ENCODE measurements around the gene SUMF1.

The SUMF1 gene

DNA sequence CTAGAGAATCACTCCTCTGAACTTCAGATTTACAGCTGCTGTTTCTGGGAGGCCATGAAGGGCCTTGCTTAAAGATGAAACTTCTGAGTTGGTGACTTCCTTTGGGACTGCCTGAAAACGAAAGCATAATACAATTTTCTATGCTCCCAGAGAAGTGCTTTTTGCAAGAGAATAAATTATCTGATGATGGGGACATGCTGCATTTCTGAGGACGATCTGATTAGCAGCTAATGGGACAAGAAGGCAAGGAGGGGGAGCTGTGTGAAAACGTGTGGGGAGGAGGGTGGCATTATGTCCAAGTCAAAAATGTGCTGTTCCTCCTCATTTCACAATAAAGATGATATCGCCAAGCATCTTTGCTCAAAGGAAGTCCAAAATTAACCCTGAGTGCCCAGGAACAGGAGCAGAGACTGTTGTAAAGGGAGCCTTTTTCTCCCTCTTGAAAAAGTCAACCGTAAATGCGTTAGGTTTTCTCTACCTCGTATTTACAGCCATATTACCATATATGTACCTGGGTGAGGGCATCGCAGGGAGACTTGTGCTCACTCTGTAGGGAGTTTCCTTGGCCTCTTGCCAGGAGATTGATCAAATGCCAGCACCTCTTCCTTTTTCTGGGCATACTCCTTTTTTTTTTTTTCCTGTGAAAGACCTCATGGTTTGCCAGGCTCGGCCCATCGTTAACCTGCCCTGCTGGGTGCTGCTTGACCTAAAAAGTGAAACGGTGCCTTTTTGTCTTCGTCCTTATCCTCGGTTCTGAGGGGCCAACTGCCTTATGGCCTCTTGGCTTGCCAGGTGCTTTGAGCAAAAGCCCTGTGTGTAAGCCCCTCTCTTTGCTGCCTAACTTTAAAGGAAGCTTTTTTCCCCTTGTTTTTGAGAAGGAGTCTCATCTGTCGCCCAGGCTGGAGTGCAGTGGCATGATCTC is 37.5 kb upstream of the SUMF1 start:
- no peak for TF ChIP-seq EZH2phosphoT487 (IDR thresholded peaks at IDR 0.05; ENCODE audit: borderline replicate concordance)
- TF ChIP-seq, protein P1, sequence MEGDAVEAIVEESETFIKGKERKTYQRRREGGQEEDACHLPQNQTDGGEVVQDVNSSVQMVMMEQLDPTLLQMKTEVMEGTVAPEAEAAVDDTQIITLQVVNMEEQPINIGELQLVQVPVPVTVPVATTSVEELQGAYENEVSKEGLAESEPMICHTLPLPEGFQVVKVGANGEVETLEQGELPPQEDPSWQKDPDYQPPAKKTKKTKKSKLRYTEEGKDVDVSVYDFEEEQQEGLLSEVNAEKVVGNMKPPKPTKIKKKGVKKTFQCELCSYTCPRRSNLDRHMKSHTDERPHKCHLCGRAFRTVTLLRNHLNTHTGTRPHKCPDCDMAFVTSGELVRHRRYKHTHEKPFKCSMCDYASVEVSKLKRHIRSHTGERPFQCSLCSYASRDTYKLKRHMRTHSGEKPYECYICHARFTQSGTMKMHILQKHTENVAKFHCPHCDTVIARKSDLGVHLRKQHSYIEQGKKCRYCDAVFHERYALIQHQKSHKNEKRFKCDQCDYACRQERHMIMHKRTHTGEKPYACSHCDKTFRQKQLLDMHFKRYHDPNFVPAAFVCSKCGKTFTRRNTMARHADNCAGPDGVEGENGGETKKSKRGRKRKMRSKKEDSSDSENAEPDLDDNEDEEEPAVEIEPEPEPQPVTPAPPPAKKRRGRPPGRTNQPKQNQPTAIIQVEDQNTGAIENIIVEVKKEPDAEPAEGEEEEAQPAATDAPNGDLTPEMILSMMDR (conservative IDR thresholded peaks at IDR 0.05; ENCODE audit: low read length): no peak
- Histone ChIP-seq H3K4me3 (ENCODE audit: low read length, poor library complexity, severe bottlenecking) (peak overlapping the region; percentile 71), H3K27me3 (ENCODE audit: insufficient read depth, low read length, poor library complexity, severe bottlenecking) (no peaks in the 10 kb centered on the region), H3K9ac (ENCODE audit: low read depth, low read length, poor library complexity, severe bottlenecking) (peak overlapping the region; percentile 65), H3K4me2 (ENCODE audit: low read depth, low read length, poor library complexity, severe bottlenecking) (peak overlapping the region; percentile 94), H4K20me1 (ENCODE audit: insufficient read depth, low read length, poor library complexity, severe bottlenecking) (peaks cover 12% of the 10 kb centered on the region), H3K4me1 (ENCODE audit: insufficient read depth, low read length, poor library complexity, severe bottlenecking) (peaks cover 59% of the 10 kb centered on the region), H3K36me3 (ENCODE audit: insufficient read depth, low read length) (peaks cover 3% of the 10 kb centered on the region; the same call in 1 of the 2 replicates), H3K79me2 (ENCODE audit: insufficient read depth, low read length) (peaks cover 73% of the 10 kb centered on the region), H3K9me2 (replicated peaks; ENCODE audit: low read depth, low read length) (no peaks in the 10 kb centered on the region), H3K9me3 (ENCODE audit: insufficient read depth, low read depth, low read length) (no peaks in the 10 kb centered on the region), H3F3A (ENCODE audit: low read depth) (peaks cover 4% of the 10 kb centered on the region; the same call in 1 of the 2 replicates), H2AFZ (ENCODE audit: low read length) (peak overlapping the region; percentile 67)

DNA sequence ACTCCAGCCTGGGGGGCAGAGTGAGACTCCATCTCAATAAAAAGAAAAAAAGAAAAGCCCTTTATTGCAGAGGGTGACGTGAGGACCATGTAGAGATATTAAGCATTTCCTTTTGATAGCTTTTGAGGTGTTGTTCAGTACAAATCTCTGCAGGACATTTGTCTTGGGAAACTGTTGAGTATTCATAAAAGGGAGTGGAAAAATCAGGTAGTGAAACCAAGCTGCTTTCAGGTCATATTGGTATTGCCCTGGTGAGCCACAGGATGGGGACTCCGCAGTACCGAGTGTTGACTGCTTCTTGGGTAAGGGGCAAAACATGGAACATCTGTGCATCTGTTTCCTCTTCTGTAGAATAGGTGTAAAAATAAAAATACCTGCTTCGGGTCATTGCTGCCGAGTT is 36.0 kb upstream of the SUMF1 start:
- Histone ChIP-seq H3K9me2 (replicated peaks; ENCODE audit: low read depth, low read length) (no peaks in the 10 kb centered on the region), H3F3A (ENCODE audit: low read depth) (peaks cover 4% of the 10 kb centered on the region; the same call in 1 of the 2 replicates), H3K27me3 (ENCODE audit: insufficient read depth, low read length, poor library complexity, severe bottlenecking) (no peaks in the 10 kb centered on the region), H3K4me3 (ENCODE audit: low read length, poor library complexity, severe bottlenecking) (no peak overlapping the region), H3K4me1 (ENCODE audit: insufficient read depth, low read length, poor library complexity, severe bottlenecking) (peaks cover 58% of the 10 kb centered on the region), H2AFZ (ENCODE audit: low read length) (no peak overlapping the region), H4K20me1 (ENCODE audit: insufficient read depth, low read length, poor library complexity, severe bottlenecking) (peaks cover 12% of the 10 kb centered on the region), H3K79me2 (ENCODE audit: insufficient read depth, low read length) (peaks cover 71% of the 10 kb centered on the region), H3K36me3 (ENCODE audit: insufficient read depth, low read length) (peaks cover 3% of the 10 kb centered on the region; the same call in 1 of the 2 replicates), H3K9me3 (ENCODE audit: insufficient read depth, low read depth, low read length) (no peaks in the 10 kb centered on the region), H3K9ac (ENCODE audit: low read depth, low read length, poor library complexity, severe bottlenecking) (no peak overlapping the region), H3K4me2 (ENCODE audit: low read depth, low read length, poor library complexity, severe bottlenecking) (peak overlapping the region; percentile 94)
- TF ChIP-seq, protein P1 (conservative IDR thresholded peaks at IDR 0.05; ENCODE audit: low read length): no peak
- no peak for TF ChIP-seq EZH2phosphoT487 (IDR thresholded peaks at IDR 0.05; ENCODE audit: borderline replicate concordance)

DNA sequence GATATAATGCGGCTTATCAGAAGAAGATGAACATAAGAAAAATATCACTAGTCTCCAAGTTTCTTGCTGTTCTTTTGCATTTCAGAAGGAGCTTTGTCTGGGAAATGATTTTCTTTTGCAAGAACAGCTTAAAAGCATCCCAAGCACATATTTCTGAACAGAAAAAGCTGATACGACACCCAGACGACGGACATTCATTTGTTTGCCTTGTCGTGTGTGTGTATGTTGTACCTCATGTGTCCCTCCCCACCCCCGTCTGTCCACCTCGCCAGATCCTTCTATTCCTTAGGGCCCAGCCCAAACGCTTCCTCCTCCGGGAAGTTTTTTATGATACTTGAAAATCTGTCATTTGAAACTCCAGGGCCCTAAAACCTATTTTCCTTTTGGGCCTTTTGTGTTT is 34.9 kb upstream of the SUMF1 start:
- Histone ChIP-seq H3K36me3 (ENCODE audit: insufficient read depth, low read length) (peaks cover 3% of the 10 kb centered on the region; the same call in 1 of the 2 replicates), H3F3A (ENCODE audit: low read depth) (peaks cover 4% of the 10 kb centered on the region; the same call in 1 of the 2 replicates), H2AFZ (ENCODE audit: low read length) (no peak overlapping the region), H3K9ac (ENCODE audit: low read depth, low read length, poor library complexity, severe bottlenecking) (no peak overlapping the region), H4K20me1 (ENCODE audit: insufficient read depth, low read length, poor library complexity, severe bottlenecking) (peaks cover 6% of the 10 kb centered on the region), H3K4me1 (ENCODE audit: insufficient read depth, low read length, poor library complexity, severe bottlenecking) (peaks cover 55% of the 10 kb centered on the region), H3K9me3 (ENCODE audit: insufficient read depth, low read depth, low read length) (no peaks in the 10 kb centered on the region), H3K79me2 (ENCODE audit: insufficient read depth, low read length) (peaks cover 71% of the 10 kb centered on the region), H3K9me2 (replicated peaks; ENCODE audit: low read depth, low read length) (no peaks in the 10 kb centered on the region), H3K4me2 (ENCODE audit: low read depth, low read length, poor library complexity, severe bottlenecking) (no peak overlapping the region), H3K27me3 (ENCODE audit: insufficient read depth, low read length, poor library complexity, severe bottlenecking) (no peaks in the 10 kb centered on the region), H3K4me3 (ENCODE audit: low read length, poor library complexity, severe bottlenecking) (no peak overlapping the region)
- no peak for TF ChIP-seq EZH2phosphoT487 (IDR thresholded peaks at IDR 0.05; ENCODE audit: borderline replicate concordance)
- TF ChIP-seq, protein P1 (conservative IDR thresholded peaks at IDR 0.05; ENCODE audit: low read length): no peak
